Nephron (organoid): ENCODE measurements around the gene PIK3CD.

Experiments used
- H3K27ac Mint-ChIP-seq, 3 experiments: 2 replicates each; pipeline ENCODE4 v1.8.0; 2020; ENCODE audit warnings: mixed read lengths in 3 of 3, mild to moderate bottlenecking in 2 of 3, moderate library complexity in 1 of 3
- H3K27me3 Mint-ChIP-seq: 2 replicates; pipeline ENCODE4 v1.8.0; 2021; ENCODE audit warnings: low read depth, mild to moderate bottlenecking, moderate library complexity, mixed read lengths
- H3K36me3 Mint-ChIP-seq: 2 replicates; pipeline ENCODE4 v1.8.0; 2020; ENCODE audit warnings: low read depth, mixed read lengths
- H3K4me1 Mint-ChIP-seq: 2 replicates; pipeline ENCODE4 v1.8.0; 2020; ENCODE audit warnings: mixed read lengths
- H3K4me3 Mint-ChIP-seq, 3 experiments: 2 replicates each; pipeline ENCODE4 v1.8.0; 2020; ENCODE audit warnings: mild to moderate bottlenecking in 3 of 3, mixed read lengths in 3 of 3, moderate library complexity in 2 of 3
- H3K9me3 Mint-ChIP-seq: 2 replicates; pipeline ENCODE4 v1.8.0; 2020; ENCODE audit warnings: mixed read lengths
- TF ChIP-seq, protein P1 (sequence below), 3 experiments: fragments of 200-600 bp; sonication (generic); IDR thresholded peaks; one replicate each; pipeline ENCODE4 v1.5.0; 2021; ENCODE audit warnings: antibody characterized with exemption in 3 of 3; ENCODE audit not compliant: unreplicated experiment in 3 of 3

PIK3CD gene

GRCh38 chr1:9610548-9610947, 41.0 kb upstream of the PIK3CD start:
- Mint-ChIP-seq H3K4me3 (no peak overlapping the region), H3K27me3 (no peaks in the 10 kb centered on the region), H3K4me1 (no peaks in the 10 kb centered on the region), H3K27ac (no peak overlapping the region), H3K36me3 (peaks cover 7% of the 10 kb centered on the region), H3K9me3 (no peaks in the 10 kb centered on the region)
- TF ChIP-seq, protein P1, sequence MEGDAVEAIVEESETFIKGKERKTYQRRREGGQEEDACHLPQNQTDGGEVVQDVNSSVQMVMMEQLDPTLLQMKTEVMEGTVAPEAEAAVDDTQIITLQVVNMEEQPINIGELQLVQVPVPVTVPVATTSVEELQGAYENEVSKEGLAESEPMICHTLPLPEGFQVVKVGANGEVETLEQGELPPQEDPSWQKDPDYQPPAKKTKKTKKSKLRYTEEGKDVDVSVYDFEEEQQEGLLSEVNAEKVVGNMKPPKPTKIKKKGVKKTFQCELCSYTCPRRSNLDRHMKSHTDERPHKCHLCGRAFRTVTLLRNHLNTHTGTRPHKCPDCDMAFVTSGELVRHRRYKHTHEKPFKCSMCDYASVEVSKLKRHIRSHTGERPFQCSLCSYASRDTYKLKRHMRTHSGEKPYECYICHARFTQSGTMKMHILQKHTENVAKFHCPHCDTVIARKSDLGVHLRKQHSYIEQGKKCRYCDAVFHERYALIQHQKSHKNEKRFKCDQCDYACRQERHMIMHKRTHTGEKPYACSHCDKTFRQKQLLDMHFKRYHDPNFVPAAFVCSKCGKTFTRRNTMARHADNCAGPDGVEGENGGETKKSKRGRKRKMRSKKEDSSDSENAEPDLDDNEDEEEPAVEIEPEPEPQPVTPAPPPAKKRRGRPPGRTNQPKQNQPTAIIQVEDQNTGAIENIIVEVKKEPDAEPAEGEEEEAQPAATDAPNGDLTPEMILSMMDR (IDR thresholded peaks at IDR 0.05; ENCODE audit: unreplicated experiment in 3 of 3): no peak

GRCh38 chr1:9611716-9612115, 39.8 kb upstream of the PIK3CD start:
- no peaks in the 10 kb centered on the region for H3K4me1 Mint-ChIP-seq
- TF ChIP-seq, protein P1 (IDR thresholded peaks at IDR 0.05; ENCODE audit: unreplicated experiment in 3 of 3): no peak
- H3K9me3 Mint-ChIP-seq: no peaks in the 10 kb centered on the region
- peaks cover 7% of the 10 kb centered on the region for H3K36me3 Mint-ChIP-seq
- no peak overlapping the region for H3K4me3 Mint-ChIP-seq
- no peaks in the 10 kb centered on the region for H3K27me3 Mint-ChIP-seq
- no peak overlapping the region for H3K27ac Mint-ChIP-seq

DNA sequence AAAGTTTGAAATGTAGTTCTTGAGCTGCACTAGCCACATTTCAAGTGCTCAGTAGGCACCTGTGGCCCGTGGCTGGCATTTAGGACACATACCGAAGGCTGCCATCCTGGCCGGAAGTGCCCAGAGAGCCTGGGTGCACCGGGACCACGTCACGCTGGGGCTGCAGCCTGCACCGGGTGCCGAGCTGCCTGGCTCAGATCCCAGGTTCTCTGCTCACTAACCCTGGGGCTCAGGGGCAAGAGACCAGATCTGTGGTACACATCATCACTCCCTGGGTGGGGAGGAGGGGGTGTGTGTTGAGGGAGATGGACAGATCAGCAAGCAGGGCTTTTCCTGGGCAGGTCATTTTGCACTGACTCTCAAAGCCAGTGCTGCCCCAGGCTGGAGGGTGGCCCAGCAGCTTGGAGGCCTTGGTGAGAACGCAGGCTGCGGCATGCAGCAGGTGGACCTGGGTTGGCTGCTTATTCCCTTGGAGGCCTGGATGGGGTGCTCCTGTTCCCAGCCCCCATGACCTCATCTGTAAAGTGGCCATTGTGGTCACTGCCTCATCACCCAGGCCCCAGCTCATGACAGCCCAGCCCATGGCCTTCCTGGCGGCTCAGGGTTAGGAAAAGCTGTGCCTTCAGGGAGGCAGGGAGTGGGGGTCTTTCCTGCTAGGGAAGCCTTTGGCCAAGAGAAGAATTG, 39.2 kb upstream of the PIK3CD start:
- Mint-ChIP-seq H3K9me3 (no peaks in the 10 kb centered on the region), H3K27ac (no peak overlapping the region), H3K27me3 (no peaks in the 10 kb centered on the region), H3K4me3 (no peak overlapping the region), H3K36me3 (peaks cover 7% of the 10 kb centered on the region), H3K4me1 (no peaks in the 10 kb centered on the region)
- TF ChIP-seq, protein P1 (IDR thresholded peaks at IDR 0.05; ENCODE audit: unreplicated experiment in 3 of 3): no peak

GRCh38 chr1:9612871-9613624, 38.5 kb upstream of the PIK3CD start:
- no peak overlapping the region for H3K4me3 Mint-ChIP-seq
- peaks cover 3% of the 10 kb centered on the region for H3K27me3 Mint-ChIP-seq
- H3K4me1 Mint-ChIP-seq: no peaks in the 10 kb centered on the region
- TF ChIP-seq, protein P1 (IDR thresholded peaks at IDR 0.05; ENCODE audit: unreplicated experiment in 3 of 3): no peak
- H3K36me3 Mint-ChIP-seq: peaks cover 7% of the 10 kb centered on the region
- H3K9me3 Mint-ChIP-seq: no peaks in the 10 kb centered on the region
- no peak overlapping the region for H3K27ac Mint-ChIP-seq

DNA sequence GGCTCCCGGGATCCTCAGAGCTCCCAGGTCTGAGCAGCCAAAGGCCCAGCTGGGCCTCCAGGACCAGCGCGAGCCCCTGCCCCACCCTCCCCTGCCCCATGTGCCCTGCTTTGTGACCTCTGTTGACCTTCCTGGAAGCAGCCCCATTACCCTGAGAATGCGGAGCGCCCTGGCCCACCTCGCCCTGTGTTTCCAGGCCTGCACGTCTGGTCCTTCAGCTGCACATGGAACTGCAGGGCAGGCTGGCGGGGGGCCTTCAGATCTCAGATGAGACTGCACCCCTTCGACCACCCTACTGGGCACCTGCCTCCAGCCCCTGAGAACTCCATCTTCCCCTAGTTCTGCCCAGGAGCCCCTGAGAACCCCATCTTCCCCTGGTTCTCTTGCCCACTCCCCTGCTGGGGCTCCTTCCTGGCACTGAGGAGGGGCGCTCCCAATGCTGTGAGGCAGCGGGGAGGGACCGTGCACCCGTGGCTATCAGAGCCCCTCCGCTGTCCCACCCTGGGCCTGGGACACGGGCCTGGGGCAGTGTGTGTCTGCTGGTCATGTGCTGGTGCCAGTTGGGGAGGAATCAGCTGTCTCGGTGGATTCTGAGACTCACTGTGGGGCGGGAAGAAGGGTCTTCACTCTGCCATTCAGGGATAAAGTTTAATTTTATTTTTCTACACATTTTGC, 37.8 kb upstream of the PIK3CD start:
- Mint-ChIP-seq H3K9me3 (no peaks in the 10 kb centered on the region), H3K4me3 (no peak overlapping the region), H3K27ac (no peak overlapping the region), H3K27me3 (peaks cover 3% of the 10 kb centered on the region), H3K4me1 (no peaks in the 10 kb centered on the region), H3K36me3 (peaks cover 7% of the 10 kb centered on the region)
- TF ChIP-seq, protein P1 (IDR thresholded peaks at IDR 0.05; ENCODE audit: unreplicated experiment in 3 of 3): no peak
